ENCODE measurements around the gene SEC23A. TPM values are rescaled to one million over a fixed set of nuclear protein-coding genes. Genes with fewer than 3 reads are reported as not detected.

Gene SEC23A
- total and polyA plus RNA-seq, 2 of the 8 experiments (the other 6 are each of a cell fraction or from before 2014, with no cell fraction given), result 30.9 to 58.2 TPM

GRCh38 chr14:38987781-38988180, 115.3 kb downstream of the SEC23A start:
- Histone ChIP-seq H4K8ac (ENCODE audit: extremely low read depth, insufficient read depth, low read length) (no peak overlapping the region), H3K36me3 (ENCODE audit: control insufficient read depth in 2 of 4, insufficient read depth in 4 of 4, low read length in 3 of 4) (no peaks in the 10 kb centered on the region), H3K56ac (replicated peaks; ENCODE audit: insufficient read length, low read depth, low read length) (no peak overlapping the region), H3K9me3 (ENCODE audit: insufficient read depth in 2 of 2, low read depth in 1 of 2, low read length in 1 of 2) (no peaks in the 10 kb centered on the region), H2AFZ (ENCODE audit: low read length) (no peak overlapping the region), H3K4me2 (ENCODE audit: insufficient read depth in 1 of 2, low read depth in 2 of 2, low read length in 2 of 2) (no peak overlapping the region), H2BK20ac (ENCODE audit: low read length) (no peak overlapping the region), H3K4me1 (replicated peaks in 1 of 4; ENCODE audit: control insufficient read depth in 3 of 4, insufficient read depth in 4 of 4, low read length in 3 of 4) (no peaks in the 10 kb centered on the region), H3K18ac (ENCODE audit: extremely low read depth, low read length) (no peak overlapping the region), H3K9ac (replicated peaks in 1 of 4; ENCODE audit: extremely low read depth in 1 of 4, low read depth in 3 of 4, low read length in 3 of 4) (no peak overlapping the region; a peak in 1 of 7 replicates), H2BK12ac (ENCODE audit: low read depth, low read length) (no peak overlapping the region), H3K23me2 (ENCODE audit: low read depth, low read length) (no peaks in the 10 kb centered on the region), H4K5ac (ENCODE audit: insufficient read length, low read depth, low read length) (no peak overlapping the region), H3K4ac (replicated peaks; ENCODE audit: insufficient read length, low read depth, low read length) (no peak overlapping the region), H2BK120ac (replicated peaks; ENCODE audit: low read depth, low read length) (no peak overlapping the region), H2BK5ac (ENCODE audit: low read depth, low read length) (no peak overlapping the region), H3K79me2 (ENCODE audit: control insufficient read depth in 1 of 2, insufficient read depth in 2 of 2, low read length in 2 of 2) (no peaks in the 10 kb centered on the region), H4K20me1 (replicated peaks in 1 of 2; ENCODE audit: control insufficient read depth in 1 of 2, insufficient read depth in 2 of 2, low read length in 2 of 2) (no peaks in the 10 kb centered on the region), H3K27ac (ENCODE audit: low read depth, low read length) (no peak overlapping the region), H2AK5ac (ENCODE audit: low read depth, low read length) (no peak overlapping the region), H4K91ac (replicated peaks; ENCODE audit: insufficient read length, low read length) (no peak overlapping the region), H3K79me1 (ENCODE audit: low read depth, low read length) (no peaks in the 10 kb centered on the region), H3K4me3 (ENCODE audit: extremely low read depth in 1 of 4, insufficient read depth in 2 of 4, low read depth in 3 of 4, low read length in 4 of 4) (no peak overlapping the region), H3K27me3 (replicated peaks in 1 of 4; ENCODE audit: control insufficient read depth in 3 of 4, extremely low read depth in 1 of 4, insufficient read depth in 3 of 4, low read length in 3 of 4) (no peaks in the 10 kb centered on the region), H3K14ac (ENCODE audit: insufficient read length) (no peak overlapping the region), H2BK15ac (ENCODE audit: low read length) (no peak overlapping the region), H3K23ac (ENCODE audit: insufficient read length) (no peak overlapping the region)
- DNase-seq (ENCODE audit: low read depth in 1 of 2, low spot score in 2 of 2) (no peak), FAIRE-seq (no peak)
- ChIA-PET POLR2A (ENCODE audit: partially characterized antibody) (no interaction called here), CTCF (ENCODE audit: partially characterized antibody) (no interaction called here)
- TF ChIP-seq, protein P1, sequence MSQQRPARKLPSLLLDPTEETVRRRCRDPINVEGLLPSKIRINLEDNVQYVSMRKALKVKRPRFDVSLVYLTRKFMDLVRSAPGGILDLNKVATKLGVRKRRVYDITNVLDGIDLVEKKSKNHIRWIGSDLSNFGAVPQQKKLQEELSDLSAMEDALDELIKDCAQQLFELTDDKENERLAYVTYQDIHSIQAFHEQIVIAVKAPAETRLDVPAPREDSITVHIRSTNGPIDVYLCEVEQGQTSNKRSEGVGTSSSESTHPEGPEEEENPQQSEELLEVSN (IDR thresholded peaks at IDR 0.05), result no peak
- no peak for TF ChIP-seq PHF8 (conservative IDR thresholded peaks at IDR 0.05; ENCODE audit: low read depth, low read length)
- no peak for TF ChIP-seq ZNF274 (IDR thresholded peaks at IDR 0.05; ENCODE audit: borderline replicate concordance, extremely low read depth, low read length)
- TF ChIP-seq SP1 (IDR thresholded peaks at IDR 0.05; ENCODE audit: low read depth, low read length), result no peak
- TF ChIP-seq HDAC6 (IDR thresholded peaks at IDR 0.05; ENCODE audit: low read depth, low read length), result no peak
- no peak for TF ChIP-seq MAX (IDR thresholded peaks at IDR 0.05)
- TF ChIP-seq, protein P2, sequence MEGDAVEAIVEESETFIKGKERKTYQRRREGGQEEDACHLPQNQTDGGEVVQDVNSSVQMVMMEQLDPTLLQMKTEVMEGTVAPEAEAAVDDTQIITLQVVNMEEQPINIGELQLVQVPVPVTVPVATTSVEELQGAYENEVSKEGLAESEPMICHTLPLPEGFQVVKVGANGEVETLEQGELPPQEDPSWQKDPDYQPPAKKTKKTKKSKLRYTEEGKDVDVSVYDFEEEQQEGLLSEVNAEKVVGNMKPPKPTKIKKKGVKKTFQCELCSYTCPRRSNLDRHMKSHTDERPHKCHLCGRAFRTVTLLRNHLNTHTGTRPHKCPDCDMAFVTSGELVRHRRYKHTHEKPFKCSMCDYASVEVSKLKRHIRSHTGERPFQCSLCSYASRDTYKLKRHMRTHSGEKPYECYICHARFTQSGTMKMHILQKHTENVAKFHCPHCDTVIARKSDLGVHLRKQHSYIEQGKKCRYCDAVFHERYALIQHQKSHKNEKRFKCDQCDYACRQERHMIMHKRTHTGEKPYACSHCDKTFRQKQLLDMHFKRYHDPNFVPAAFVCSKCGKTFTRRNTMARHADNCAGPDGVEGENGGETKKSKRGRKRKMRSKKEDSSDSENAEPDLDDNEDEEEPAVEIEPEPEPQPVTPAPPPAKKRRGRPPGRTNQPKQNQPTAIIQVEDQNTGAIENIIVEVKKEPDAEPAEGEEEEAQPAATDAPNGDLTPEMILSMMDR (IDR thresholded peaks at IDR 0.05; ENCODE audit: control extremely low read depth in 1 of 3, insufficient read depth in 1 of 3, low read depth in 1 of 3, low read length in 3 of 3), result no peak
- no peak for TF ChIP-seq SP2 (IDR thresholded peaks at IDR 0.05; ENCODE audit: low read length)
- TF ChIP-seq SIN3A (conservative IDR thresholded peaks at IDR 0.05 in 1 of 2, IDR thresholded peaks at IDR 0.05 in 1 of 2; ENCODE audit: low read depth in 1 of 2, low read length in 2 of 2), result no peak
- TF ChIP-seq TEAD4 (IDR thresholded peaks at IDR 0.05; ENCODE audit: low read depth, low read length), result no peak
- WGBS, 2 experiments (ENCODE audit: extremely low coverage in 1 of 2, insufficient coverage in 1 of 2, insufficient read length in 1 of 2, insufficient replicate concordance in 2 of 2, low coverage in 1 of 2, low lambda C conversion rate in 2 of 2, missing lambda C conversion rate in 1 of 2), result 82% methylated on average over 2 of the region's 2 CpGs; no CpG with 5 or more reads in 1 of the 2 experiments

Measured in H1 (cell line).